ENCODE results near the gene LHX6.

Gene LHX6

GRCh38 chr9:122234022-122234748 is 5.4 kb upstream of the LHX6 start:
- DNase-seq: no peak

- DNase-seq: no peak
Measured at GRCh38 chr9:122232796-122233306, 4.1 kb upstream of the LHX6 start.

- DNase-seq: no peak
Measured at GRCh38 chr9:122229485-122229837, 704 bp upstream of the LHX6 start.

GRCh38 chr9:122228191-122228567 is 578 bp downstream of the LHX6 start:
- no peak for DNase-seq

GRCh38 chr9:122227575-122227900 is 1.2 kb downstream of the LHX6 start:
- no peak for DNase-seq

GRCh38 chr9:122226758-122227574 is 1.8 kb downstream of the LHX6 start:
- no peak for DNase-seq

- DNase-seq: no peak
Measured at GRCh38 chr9:122226142-122226757, 2.5 kb downstream of the LHX6 start.

GRCh38 chr9:122225312-122226141 is 3.2 kb downstream of the LHX6 start:
- DNase-seq: no peak

GRCh38 chr9:122223435-122223834 is 5.3 kb downstream of the LHX6 start:
- DNase-seq: no peak

- no peak for DNase-seq
Measured at GRCh38 chr9:122222791-122223190, 6.0 kb downstream of the LHX6 start.

GRCh38 chr9:122221183-122221811 is 7.5 kb downstream of the LHX6 start:
- DNase-seq: no peak

GRCh38 chr9:122220673-122221182 is 8.0 kb downstream of the LHX6 start:
- no peak for DNase-seq

GRCh38 chr9:122219856-122220672 is 8.7 kb downstream of the LHX6 start:
- no peak for DNase-seq

GRCh38 chr9:122218935-122219855 is 9.6 kb downstream of the LHX6 start:
- DNase-seq: no peak

- no peak for DNase-seq
Measured at GRCh38 chr9:122218071-122218934, 10.5 kb downstream of the LHX6 start.

- DNase-seq: no peak
Measured at GRCh38 chr9:122217640-122218039, 11.1 kb downstream of the LHX6 start.

GRCh38 chr9:122216798-122217418 is 11.8 kb downstream of the LHX6 start:
- no peak for DNase-seq

- DNase-seq: no peak
Measured at GRCh38 chr9:122216138-122216797, 12.5 kb downstream of the LHX6 start.
